ENCODE results near the gene NDUFAF7. TPM values are rescaled to one million over a fixed set of nuclear protein-coding genes. Genes with fewer than 3 reads are reported as not detected.

Gene NDUFAF7
- polyA plus RNA-seq, 1 of the 3 experiments (the other 2 are of a cell fraction) = 24.8 TPM

GRCh38 chr2:37211939-37212338 lies 19.5 kb upstream of the NDUFAF7 start (continued):
- TF ChIP-seq REST (IDR thresholded peaks at IDR 0.05; ENCODE audit: low read depth, low read length) = no peak
- TF ChIP-seq CHD2 (IDR thresholded peaks at IDR 0.05; ENCODE audit: low read length, partially characterized antibody) = no peak
- no peak for TF ChIP-seq MXI1 (IDR thresholded peaks at IDR 0.05; ENCODE audit: low read depth, low read length)
- TF ChIP-seq USF1 (IDR thresholded peaks at IDR 0.05; ENCODE audit: borderline replicate concordance, low read depth) = no peak
- no peak for TF ChIP-seq YY1 (IDR thresholded peaks at IDR 0.05; ENCODE audit: low read depth)
- TF ChIP-seq EZH2phosphoT487 (IDR thresholded peaks at IDR 0.05; ENCODE audit: borderline replicate concordance, low read depth) = no peak
- TF ChIP-seq EP300 (IDR thresholded peaks at IDR 0.05; ENCODE audit: borderline replicate concordance in 1 of 2, low read depth in 1 of 2, low read length in 1 of 2) = no peak
- no peak for TF ChIP-seq GABPA (IDR thresholded peaks at IDR 0.05; ENCODE audit: low read depth)
- TF ChIP-seq RFX5 (IDR thresholded peaks at IDR 0.05; ENCODE audit: low read length) = no peak
- no peak for TF ChIP-seq ELF1 (IDR thresholded peaks at IDR 0.05)

DNA sequence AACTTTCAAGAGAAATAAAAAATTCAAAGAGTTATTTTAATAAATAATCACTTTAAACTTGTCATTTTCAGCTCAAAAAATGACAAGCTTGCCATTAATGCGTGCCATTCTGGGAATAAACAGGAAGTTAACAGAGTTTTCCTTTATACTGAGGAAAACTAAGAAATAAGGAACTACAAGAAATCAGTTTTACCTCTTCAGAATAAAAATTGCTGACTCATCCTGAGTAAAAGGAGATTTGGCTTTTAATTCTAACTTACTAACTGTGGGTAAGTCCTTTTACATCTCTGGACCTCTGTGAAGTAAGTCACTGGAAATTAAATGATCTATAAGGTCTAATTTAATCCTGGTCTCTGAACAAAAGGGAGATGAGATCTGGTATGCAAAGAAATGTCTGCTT lies 16.2 kb upstream of the NDUFAF7 start:
- DNase-seq = no peak

More for the DNA sequence above, 16.2 kb upstream of the NDUFAF7 start:
- TF ChIP-seq FOSL2 (IDR thresholded peaks at IDR 0.05; ENCODE audit: borderline replicate concordance, low read depth) = no peak
- TF ChIP-seq CHD2 (IDR thresholded peaks at IDR 0.05; ENCODE audit: low read length, partially characterized antibody) = no peak
- no peak for TF ChIP-seq MAX (IDR thresholded peaks at IDR 0.05; ENCODE audit: low read depth)
- no peak for TF ChIP-seq GATA2 (CRISPR knock-in tag; IDR thresholded peaks at IDR 0.05)
- TF ChIP-seq TAF1 (IDR thresholded peaks at IDR 0.05; ENCODE audit: borderline replicate concordance, low read depth, low read length) = no peak
- no peak for TF ChIP-seq RAD21 (IDR thresholded peaks at IDR 0.05; ENCODE audit: low read length)
- TF ChIP-seq YY1 (IDR thresholded peaks at IDR 0.05; ENCODE audit: low read depth) = no peak
- TF ChIP-seq POLR2AphosphoS5 (IDR thresholded peaks at IDR 0.05; ENCODE audit: low read depth, low read length) = no peak
- TF ChIP-seq MEF2A (IDR thresholded peaks at IDR 0.05; ENCODE audit: borderline replicate concordance, low read depth) = no peak
- TF ChIP-seq USF1 (IDR thresholded peaks at IDR 0.05; ENCODE audit: borderline replicate concordance, low read depth) = no peak
- TF ChIP-seq RXRA (IDR thresholded peaks at IDR 0.05; ENCODE audit: borderline replicate concordance, low read depth) = no peak
- TF ChIP-seq NRF1 (IDR thresholded peaks at IDR 0.05; ENCODE audit: low read depth, low read length) = no peak
- no peak for TF ChIP-seq RCOR1 (IDR thresholded peaks at IDR 0.05; ENCODE audit: low read length)
- H3K9ac ChIP-seq = no peak overlapping the region
- no peaks in the 10 kb centered on the region for H3K27me3 ChIP-seq (ENCODE audit: insufficient read depth)
- 91% methylated on average over 1 of the region's 1 CpG for WGBS (ENCODE audit: low lambda C conversion rate)
- H3K4me2 ChIP-seq = no peak overlapping the region
- CTCF ChIA-PET = interaction anchor here (1.2 kb wide), 1 partner anchor 16 kb away, joined by 4 read pairs; the partner anchor contains the start of genes CEBPZ and NDUFAF7
- H3K36me3 ChIP-seq (replicated peaks in 1 of 2; ENCODE audit: control insufficient read depth in 1 of 2, insufficient read depth in 2 of 2, low read length in 1 of 2) = peaks cover 78 to 81% of the 10 kb centered on the region in 2 experiments
- no peak overlapping the region for H2AFZ ChIP-seq (ENCODE audit: low read depth)
- H3K79me2 ChIP-seq (ENCODE audit: insufficient read depth) = peaks cover 13% of the 10 kb centered on the region; the same call in 1 of the 2 replicates
- peaks cover 18% of the 10 kb centered on the region for H3F3A ChIP-seq (replicated peaks; ENCODE audit: insufficient read depth)
- no peak overlapping the region for H3K4me3 ChIP-seq (ENCODE audit: low read depth in 2 of 2, low read length in 1 of 2)
- H4K20me1 ChIP-seq (ENCODE audit: insufficient read depth) = no peaks in the 10 kb centered on the region
- peaks cover 0 to 6% of the 10 kb centered on the region in 2 experiments; a peak in 2 of 4 replicates for H3K4me1 ChIP-seq (ENCODE audit: control insufficient read depth in 1 of 2, insufficient read depth in 2 of 2, low read depth in 1 of 2, low read length in 1 of 2)
- POLR2A ChIA-PET = no interaction called here
- H3K27ac ChIP-seq (ENCODE audit: low read depth in 2 of 2, low read length in 1 of 2) = peak overlapping the region; percentile 5 to 56; a peak in 3 of 4 replicates
- no peaks in the 10 kb centered on the region for H3K9me3 ChIP-seq
- no peaks in the 10 kb centered on the region for H3K9me2 ChIP-seq

Measured in SK-N-SH (cell line).